Embryonic facial prominence (tissue), 1 donor: Measurements from ENCODE around the gene IL12A.

Experiments
- DNase-seq: peaks from one replicate; pipeline ENCODE4 v3.0.0-alpha.2; 2016; ENCODE audit errors: extremely low spot score

The IL12A gene

DNA sequence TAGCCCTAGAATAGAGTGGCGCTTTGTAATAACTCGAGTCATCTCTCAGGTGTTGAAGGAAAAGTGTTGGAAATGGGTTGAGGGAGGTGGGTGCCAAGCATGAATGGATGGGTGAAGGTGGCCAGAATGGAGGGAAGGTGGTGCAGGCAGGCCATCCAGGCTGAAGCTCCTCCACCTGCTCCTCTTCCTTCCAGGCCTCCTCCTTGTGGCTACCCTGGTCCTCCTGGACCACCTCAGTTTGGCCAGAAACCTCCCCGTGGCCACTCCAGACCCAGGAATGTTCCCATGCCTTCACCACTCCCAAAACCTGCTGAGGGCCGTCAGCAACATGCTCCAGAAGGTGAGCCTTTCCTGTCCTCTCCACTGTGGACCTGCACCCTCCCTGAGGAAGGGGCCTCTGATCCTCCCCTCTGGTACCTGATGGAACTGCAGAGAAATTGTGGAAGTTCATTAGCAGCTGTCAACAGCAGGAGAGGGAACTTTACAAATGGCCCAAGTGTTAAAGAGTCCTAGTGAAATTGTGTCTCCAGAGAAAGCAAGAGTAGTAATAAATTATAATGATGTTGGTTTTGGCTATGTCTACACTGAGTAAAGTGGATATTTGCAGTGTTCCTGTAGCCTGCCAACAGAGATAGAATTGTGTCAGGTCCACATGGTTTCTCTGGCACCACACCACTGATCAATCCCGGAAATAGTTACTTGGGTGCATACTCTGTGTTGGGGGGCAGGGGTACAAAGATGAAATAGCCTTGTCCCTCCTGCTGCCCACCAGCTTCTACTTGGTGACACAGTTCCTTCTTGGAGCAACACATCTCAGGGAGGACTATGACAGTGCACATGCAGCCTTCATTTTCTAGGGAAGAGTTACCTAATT is 1.6 kb downstream of the IL12A start:
- no peak for DNase-seq

DNA sequence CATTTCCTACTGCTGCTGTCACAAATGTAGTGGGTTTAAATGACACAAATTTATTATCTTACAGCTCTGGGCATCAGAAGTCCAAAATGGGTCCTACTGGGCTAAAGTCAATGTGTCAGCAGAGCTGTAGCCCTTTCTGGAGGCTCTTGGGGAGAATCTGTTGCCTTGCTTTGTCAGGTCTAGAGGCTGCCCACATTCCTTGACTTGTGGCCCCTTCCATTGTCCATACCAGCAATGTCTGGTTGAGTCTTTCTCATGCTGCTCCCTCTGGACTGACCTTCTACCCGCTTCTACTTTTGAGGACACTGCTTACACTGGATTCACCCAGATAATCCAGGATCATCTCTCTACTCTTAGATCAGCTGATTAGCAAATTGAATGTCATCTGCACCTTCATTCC is 3.0 kb downstream of the IL12A start:
- no peak for DNase-seq

DNA sequence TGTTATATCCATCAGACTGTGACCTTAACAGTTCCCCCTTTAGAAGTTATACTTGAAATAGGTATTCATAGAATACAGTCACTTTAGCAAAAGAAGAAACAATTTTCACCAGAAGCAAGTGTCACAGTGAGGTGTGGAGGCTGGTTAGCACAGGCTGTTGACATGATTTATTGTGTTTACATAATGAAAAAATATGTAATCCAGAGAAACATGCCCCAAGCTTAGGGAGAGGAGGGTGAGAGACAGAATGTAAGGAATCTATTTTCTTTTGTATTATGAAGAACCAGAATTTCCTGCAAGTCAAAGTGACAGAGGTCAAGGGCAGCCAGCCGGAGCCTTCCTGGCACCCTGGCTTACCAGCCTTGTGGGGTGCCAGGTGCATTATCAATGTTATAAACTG is 4.0 kb downstream of the IL12A start:
- DNase-seq: no peak

DNA sequence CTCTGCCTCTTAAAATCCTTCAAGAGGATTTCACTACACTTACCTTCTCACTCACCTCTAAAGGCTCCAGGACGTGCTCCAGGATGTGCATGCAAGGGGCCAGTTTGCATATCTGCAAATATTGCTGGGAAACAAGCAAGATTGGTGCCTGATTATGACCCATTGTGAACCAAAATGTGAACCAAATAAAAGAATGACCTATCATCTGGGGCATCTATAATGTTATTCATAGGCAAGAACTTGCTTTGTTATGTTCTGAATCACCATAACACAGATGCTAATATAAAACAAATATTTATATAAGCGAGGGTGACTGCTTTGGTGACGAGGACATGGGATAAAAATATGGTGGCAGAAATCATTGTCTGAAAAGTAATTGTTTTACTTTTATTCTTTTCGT is 5.5 kb downstream of the IL12A start:
- DNase-seq: no peak

DNA sequence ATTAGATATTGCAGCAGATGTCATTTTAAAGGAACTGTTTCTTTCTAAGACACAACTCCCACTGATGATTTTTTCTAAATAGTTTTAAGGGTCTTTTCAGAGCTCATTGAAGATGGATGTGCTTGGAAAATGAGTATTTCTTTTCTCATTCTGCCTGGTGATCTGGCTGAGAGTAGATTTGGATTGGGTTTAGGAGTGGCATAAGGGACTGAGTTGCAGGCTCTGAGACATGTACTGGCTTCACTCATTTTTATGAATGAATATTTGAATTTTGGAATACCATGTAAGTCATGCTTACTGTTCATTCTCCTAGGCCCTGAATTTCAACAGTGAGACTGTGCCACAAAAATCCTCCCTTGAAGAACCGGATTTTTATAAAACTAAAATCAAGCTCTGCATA is 6.5 kb downstream of the IL12A start:
- DNase-seq: no peak

DNA sequence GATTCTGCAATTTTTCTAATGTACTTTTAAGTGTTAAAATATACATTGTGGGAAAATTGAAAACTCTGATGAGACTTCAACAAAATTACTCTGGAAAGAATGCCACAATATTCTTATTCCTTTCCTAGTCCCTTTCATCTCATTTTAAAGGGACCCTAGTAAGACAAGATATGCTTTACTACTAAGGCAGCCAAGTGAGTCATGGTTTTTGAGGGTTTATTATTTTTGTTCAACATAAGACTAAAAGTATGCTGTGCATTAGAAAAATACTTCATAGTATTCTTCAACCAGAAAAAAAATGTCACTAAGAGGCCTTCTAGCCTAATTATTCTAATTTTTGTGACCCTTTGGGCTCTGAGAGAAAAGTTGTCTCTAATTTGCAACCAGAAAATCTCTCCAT is 7.4 kb downstream of the IL12A start:
- DNase-seq: no peak

DNA sequence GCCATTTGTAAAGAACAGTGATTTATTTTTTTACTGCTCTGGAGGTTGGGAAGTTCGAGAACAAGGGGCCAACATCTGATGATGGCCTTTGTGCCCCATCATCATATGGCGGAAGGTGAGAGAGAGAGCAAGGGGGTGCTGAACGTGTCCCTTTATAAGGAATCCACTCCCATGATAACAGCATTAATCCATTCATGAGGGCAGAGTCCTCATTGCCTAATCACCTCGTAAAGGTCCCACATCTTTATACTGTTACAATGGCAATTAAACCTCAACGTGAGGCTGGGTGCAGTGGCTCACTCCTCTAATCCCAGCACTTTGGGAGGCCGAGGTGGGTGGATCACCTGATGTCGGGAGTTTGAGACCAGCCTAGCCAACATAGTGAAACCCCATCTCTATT is 8.3 kb downstream of the IL12A start:
- DNase-seq: no peak

DNA sequence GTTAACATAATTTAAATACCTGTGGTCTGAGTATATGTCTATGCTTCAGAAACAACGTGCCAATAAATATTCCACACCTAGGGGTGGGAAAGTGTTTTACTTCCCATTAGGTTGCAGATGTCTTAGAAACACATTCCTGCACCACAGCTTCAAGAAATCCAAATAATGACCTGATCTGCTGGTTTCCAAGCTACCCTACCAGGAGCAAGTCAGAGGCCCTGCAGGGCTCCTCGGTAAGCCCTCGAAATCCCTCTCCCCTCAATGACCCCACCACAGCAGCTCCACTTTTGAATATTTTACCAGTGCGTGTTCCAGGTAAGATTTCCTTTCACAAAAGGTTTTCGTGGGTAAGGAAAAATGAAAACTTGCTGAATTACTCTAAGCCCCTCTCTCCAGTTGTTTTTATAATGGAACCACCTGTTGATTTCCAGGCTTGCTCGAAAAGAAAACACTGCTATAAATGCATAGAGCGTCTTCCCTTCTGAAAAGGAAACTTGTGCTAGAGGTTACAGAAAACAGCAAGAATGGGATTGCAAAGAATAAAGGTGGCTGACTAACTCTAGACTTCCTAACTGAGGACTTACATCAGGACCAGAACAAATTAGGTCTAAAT is 12.6 kb downstream of the IL12A start:
- no peak for DNase-seq

DNA sequence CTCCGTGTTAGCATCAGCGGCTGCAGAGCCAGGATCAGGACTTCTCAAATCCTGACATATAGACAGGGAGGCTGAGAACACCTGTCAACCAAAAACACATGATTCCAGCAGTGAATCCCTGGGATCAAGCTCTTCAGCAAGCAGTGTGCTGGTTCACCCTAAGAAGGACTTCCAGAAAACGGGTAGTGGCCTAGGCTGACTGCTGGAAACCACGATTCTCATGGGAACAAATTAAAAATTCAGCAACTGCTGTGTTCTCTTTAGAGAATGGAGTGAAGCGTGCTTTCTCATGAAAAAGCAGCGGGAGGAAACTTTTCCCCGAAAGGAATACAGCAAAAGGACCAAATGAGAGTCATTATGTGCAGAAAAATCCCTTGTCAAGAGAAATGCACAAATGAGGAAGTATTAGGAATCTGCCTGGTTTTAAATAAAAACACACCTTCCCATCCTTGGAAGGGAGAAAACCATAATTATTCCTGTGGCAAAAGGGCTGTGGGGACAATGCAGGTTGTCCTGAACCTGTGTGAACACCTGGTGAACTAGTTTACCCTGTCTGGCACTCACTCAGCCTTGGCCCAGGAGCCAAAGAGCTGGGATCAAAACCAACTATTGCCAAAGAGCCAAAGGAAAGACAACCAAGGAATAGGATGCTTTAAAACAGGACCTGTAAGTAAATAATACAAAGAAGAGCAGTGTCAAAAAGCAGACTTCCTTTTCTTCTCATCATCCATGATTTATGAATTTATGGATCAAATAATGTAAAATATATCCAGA is 13.4 kb downstream of the IL12A start:
- no peak for DNase-seq

DNA sequence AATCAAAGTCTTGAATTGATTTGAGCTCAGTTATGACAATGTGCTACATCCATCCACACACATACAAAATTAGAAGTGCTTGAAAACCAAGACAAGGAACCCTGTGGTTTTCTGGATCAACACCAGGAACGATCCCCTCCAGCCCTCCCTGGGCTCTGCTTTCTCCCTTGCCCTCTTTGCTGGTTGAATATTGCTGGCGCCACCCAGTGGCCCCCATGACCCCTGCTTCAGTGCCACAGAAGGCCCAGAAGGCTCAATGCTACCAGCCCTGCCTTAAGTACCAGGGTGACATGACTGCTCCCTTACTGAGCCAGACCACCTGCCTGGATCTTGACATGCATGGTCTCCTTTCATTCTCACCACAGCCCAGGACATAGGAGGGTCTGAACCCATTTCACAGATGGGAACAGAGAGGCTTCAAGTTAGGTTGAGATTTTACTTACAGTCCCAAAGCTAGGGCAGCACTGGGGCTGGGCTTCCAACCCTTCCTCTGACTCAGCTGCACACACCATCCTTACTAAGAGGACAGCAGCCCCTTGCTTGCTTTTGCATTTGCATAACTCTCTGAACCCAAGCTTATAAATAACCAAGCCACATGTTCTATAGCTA is 15.0 kb downstream of the IL12A start:
- no peak for DNase-seq

DNA sequence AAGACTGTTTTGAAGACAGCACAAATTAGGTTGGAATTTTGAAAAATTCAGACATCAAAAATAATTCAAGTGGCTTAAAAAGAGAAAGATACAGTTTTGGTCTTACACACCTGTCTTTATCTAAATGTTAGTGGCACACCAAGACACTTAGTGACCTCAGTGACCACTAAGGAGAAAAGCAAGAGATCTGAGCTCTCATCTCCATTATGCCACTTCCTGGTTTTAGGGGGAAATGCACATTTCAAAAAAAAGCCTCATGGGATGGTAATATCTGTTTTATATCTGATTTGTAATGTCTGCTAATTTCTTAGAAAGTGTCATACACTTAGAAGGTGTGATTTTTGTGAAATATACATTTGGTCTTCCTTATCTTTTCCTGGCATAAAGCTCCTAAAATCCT is 16.4 kb downstream of the IL12A start:
- no peak for DNase-seq

DNA sequence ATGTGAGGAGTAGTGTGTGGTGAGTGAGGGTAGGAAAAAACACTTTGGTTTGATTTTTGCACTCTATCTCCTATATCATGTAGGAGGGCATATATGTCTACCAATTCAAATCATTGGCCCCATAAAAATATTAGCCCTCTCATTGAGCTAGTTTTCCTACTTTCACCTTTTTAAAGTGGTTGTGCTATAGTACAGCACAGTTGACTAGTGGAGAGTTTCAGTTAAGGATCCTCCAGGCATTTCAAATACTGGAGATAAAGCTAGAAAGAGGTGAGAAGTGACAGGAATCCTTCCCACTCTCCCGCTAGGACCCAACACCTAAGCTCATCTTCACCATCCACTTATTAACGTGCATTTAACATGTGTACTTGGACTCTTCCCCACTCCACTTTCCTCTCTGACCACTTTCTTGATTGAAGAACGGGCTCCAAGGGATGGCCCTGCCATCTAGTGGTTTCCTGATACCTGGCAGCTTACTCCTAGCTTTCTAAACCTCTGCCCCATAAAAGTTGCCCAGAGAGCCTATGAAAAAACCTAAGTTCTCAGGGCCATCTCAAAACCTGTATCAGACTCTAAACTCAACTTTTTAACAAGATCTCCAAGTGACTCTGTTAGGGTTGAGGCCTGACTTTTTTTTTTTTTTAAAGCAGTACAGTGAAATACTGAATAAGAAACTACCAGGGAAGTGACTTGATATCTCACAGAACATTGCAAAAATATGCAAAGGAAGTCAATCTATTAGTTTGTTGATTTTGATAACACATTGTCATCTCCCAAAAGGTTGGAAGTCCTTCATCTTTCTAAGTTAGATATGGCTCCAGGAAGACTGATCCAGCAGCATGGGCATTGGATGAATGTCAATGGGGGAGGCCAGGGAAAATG is 17.9 kb downstream of the IL12A start:
- no peak for DNase-seq

DNA sequence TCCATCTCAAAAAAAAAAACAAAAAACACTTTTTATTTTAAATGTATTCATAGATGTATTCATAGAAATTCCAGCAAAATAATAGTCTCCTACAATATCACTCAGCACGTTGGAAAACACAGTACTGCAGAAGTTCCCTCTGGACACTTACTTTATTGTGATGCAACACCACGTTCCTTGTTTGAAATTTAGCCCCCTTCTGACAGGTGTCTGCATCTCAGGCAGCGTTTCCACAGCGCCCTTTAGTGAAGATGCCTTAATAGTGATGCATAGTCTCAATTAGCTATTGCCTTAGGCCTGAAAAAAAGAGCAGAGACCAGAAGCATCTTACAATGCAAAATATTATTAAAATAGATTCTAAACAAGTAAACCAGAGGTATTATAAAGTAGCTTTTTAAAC is 20.3 kb downstream of the IL12A start:
- no peak for DNase-seq

DNA sequence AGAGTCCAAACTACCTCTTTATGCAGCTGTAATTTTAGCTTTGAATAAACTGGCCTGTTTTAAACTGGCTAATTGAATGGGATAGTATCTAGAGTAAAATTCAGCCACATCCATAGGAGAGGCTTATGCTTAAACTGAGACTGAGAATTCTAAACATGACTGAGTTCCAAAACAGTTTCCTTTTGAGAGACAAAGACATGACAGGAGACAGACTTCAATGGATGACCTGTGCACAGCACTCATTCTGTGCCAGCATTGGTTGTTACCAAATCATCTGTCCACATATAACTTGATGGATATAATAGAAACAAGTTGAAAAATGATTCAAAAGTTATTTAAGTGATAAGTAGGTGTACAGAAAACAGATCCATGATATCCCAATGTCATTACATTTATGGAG is 20.9 kb downstream of the IL12A start:
- no peak for DNase-seq

DNA sequence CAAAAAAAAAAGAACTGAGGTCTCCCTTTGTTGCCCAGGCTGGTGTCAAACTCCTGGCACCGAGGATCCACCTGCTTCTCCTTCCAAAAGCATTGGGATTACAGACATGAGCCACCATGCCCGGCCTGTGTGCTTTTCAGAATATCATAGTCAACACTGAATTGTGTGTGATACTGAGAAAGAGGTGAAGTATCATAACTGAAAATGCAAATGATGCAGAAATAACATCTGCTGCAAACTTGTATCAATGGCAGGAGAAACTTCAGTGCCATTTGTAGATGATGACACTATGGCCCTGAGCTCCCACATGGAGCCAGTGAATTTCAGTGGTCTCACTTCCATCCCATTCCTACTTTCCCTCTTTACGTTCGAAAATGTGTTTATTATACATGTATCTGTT is 21.9 kb downstream of the IL12A start:
- no peak for DNase-seq

DNA sequence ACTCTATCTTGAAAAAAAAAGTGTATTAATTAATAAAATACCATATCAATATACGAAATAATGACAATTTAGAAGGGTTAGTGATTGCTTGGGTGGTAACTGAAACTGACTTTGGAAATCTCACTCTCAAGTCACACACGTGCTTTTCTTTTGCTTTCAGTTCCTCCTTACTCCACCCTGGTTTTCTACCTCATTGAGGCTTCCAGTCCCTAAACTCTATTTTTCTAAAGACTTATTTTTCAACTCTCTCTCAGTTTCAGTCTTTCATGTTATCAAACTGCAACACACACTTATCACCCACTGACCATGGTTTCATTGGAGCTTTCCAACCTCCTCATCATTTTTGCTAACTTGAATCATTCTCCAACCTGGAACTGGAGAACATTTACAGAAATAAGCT is 23.5 kb downstream of the IL12A start:
- DNase-seq: no peak

DNA sequence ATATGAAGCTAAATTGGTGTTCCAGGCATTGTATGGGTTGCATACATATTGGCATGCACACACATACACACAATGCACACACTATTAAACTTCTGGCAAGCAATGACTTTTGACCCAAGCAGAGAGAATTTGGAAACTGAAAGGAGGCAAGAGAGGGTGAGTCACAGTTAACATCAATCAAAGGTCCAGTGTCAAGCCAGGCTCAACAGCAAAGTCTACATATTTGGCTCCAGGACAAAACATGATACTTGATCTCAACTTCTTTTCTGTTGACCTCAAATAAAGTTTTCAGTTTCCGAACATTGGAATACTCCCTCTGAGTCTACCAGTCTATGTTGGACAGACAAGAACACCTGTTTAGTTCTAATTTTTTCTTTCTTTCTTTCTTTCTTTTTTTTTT is 28.3 kb downstream of the IL12A start:
- no peak for DNase-seq

DNA sequence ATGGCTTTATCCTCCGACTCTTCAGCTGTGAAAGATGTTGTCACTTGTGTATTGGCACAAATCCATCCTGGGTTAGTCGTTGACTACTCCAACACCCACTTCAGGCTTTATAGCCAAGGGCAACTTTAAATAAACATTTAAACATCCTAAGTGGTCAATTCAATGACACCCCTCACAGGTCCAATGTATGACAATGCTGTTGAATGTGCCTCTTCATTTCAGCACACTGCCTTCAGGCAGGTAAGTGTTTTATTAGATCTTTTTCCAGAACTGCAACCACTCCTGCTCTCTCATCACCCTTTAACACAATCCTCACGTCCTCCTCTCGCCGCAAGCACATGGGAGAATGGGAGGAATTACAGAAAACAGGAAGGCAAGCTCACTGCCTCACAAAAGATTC is 30.3 kb downstream of the IL12A start:
- no peak for DNase-seq

DNA sequence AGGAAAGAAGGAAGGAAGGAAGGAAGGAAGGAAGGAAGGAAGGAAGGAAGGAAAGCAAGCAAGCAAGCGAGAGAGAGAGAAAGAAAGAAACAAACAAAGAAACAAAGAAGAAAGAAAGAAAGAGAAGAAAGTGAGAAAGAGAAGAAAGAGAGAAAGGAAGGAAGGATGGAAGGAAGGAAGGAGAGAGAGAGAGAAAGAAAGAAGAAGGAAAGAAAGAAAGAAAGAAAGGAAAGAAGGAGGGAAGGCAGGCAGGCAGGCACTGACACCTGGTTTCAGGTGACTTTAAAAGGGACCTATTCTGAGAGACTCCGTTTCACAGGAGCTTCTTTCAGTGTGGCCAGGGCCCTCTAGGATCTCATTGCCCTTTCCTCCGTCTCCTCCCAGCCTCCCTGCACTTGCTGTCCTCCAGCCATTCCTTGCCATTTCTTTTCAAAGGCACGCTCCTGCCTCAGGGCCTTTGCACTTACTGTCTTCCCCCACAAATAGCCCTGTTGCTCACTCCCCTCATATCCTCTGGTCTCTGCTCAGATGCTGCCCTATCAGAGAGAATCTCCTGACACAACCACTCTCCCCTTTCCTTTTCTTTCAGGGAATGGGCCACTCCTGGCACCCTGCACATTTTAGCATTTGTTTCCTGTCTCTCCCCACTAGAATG is 31.5 kb downstream of the IL12A start:
- DNase-seq: no peak

DNA sequence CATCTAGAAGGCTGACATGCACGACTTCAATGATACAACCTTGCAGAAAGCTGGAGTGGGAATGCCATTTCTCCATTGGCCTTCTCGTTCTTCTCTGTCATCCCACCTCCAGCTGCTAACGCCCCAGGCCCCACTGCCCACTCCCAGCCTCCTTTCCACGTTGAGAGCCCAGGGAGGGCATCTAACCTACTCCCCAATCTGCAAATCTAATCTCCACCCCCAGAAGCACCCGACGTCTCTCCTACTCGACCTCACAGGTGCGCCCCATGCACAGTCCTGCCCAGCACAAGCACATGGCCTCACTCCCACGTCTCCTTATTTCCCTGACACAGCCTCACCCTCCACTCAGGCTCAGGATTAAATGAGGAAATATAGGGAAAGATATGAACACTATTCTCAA is 33.4 kb downstream of the IL12A start:
- no peak for DNase-seq

DNA sequence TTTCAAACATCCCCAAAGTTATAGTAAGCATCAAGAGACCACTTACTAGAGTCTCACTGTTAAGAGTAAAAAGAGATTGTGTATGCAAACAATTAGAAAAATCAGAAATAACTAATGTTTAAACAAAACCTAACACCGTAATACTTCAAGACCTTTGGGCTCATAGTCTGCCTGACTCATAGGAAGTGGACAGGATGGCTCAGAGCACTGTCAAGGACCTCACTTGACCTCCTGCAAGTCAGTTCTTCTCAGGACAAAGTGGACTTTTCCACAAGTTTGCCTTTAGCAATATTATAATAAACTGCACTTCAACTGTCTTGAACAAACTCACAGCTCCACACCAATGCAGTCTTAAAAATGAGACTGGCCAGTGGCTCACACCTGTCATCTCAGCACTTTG is 34.8 kb downstream of the IL12A start:
- no peak for DNase-seq
